Psoas muscle (tissue), 8 donors: ENCODE results near the gene PCED1A. TPM values are rescaled to one million over a fixed set of nuclear protein-coding genes. Genes with fewer than 3 reads are reported as not detected.

ENCODE experiments used
- ATAC-seq, 4 donors: fragments of 200-7000 bp; cut with Tn5 transposase; one replicate each; pipeline ENCODE4 v1.9.1; 2020; ENCODE audit warnings: moderate library complexity in 3 of 4, mild to moderate bottlenecking in 2 of 4
- DNase-seq, 2 donors: peaks; one replicate each; pipeline ENCODE4 v3.0.0-alpha.2; 2020
- H3K27ac ChIP-seq: fragments of 200-600 bp; one replicate; pipeline ENCODE4 v1.8.0; 2022
- H3K27me3 ChIP-seq, 3 donors: fragments of 200-600 bp in 1 of 3; one replicate each; pipeline versions ENCODE4 v1.6.1 to v1.8.0; 2013 to 2022; ENCODE audit warnings: low read length in 2 of 3, mild to moderate bottlenecking in 2 of 3, moderate library complexity in 1 of 3; ENCODE audit not compliant: insufficient read depth in 3 of 3
- H3K36me3 ChIP-seq, 2 donors: fragments of 200-600 bp in 1 of 2; one replicate each; pipeline versions ENCODE4 v1.6.1 to v1.8.0; 2013 to 2022; ENCODE audit warnings: low read depth in 1 of 2, mild to moderate bottlenecking in 1 of 2, moderate library complexity in 1 of 2; ENCODE audit not compliant: insufficient read depth in 1 of 2
- H3K4me1 ChIP-seq: fragments of 200-600 bp; one replicate; pipeline ENCODE4 v1.8.0; 2022
- H3K4me3 ChIP-seq: fragments of 200-600 bp; one replicate; pipeline ENCODE4 v1.8.0; 2022; ENCODE audit warnings: mild to moderate bottlenecking
- H3K9me3 ChIP-seq: fragments of 200-600 bp; one replicate; pipeline ENCODE4 v1.8.0; 2022
- CTCF ChIP-seq: fragments of 200-600 bp; IDR thresholded peaks from one replicate; pipeline ENCODE4 v1.8.0; 2022; ENCODE audit warnings: antibody characterized with exemption
- WGBS, 3 donors: extraction: QIAGEN DNeasy Blood & Tissue Kit; methylation state at CpG; one replicate each; pipeline versions ENCODE4 v1.1.6 to v1.1.7; 2013; 5-methylcytosine and 5-hydroxymethylcytosine counted together
- intact Hi-C, 2 donors: fragments of 100-400 bp; cut with DNase I; formaldehyde crosslinking; loops; one replicate each; pipeline versions ENCODE4 v1.11.0 to v1.14.2; 2022
- polyA plus RNA-seq, 3 donors: library from polyadenylated mRNA; stranded (reverse); fragments of 200-250 nt; gene quantifications; one replicate each; pipeline ENCODE4 v1.2.3, GENCODE V29; 2013
- total RNA-seq, 4 donors: library from RNA; stranded (reverse); fragmentation: NEBNext Ultra II Directional in 2 of 4; extraction: Animal tissue kit (Norgen Biotek cat#: 25700) in 2 of 4; gene quantifications; one replicate each; pipeline versions ENCODE4 v1.2.1 to v1.2.4, GENCODE V29; 2021 to 2023
- donor health status: healthy with polysubstance abuse.
- donor health status: DM: no; HTN: no; CAD: no; lungs with moderate emphysema.
- donor health status: Bipolar disorder and iron deficiency.
- donor health status: healthy.
- donor health status: DM: yes; HTN: yes; CAD: no.
- donor health status: DM: no; HTN: no; CAD: no.
- donor health status: DM: no; HTN: no; CAD: no.
- donor health status: DM: yes; HTN: yes; CAD: no.

The PCED1A gene
- total and polyA plus RNA-seq, 7 donors = 4.2 to 11.5 (median 6.4) TPM

- 30 to 31% (median 31%) methylated on average over 4 of the region's 4 CpGs for WGBS, 3 donors
Observed at GRCh38 chr20:2806351-2806701, 34.1 kb downstream of the PCED1A start.

GRCh38 chr20:2805689-2806350 lies 34.6 kb downstream of the PCED1A start:
- H3K36me3 ChIP-seq = no peaks in the 10 kb centered on the region
- WGBS, 3 donors = 10 to 16% (median 13%) methylated on average over 22 of the region's 22 CpGs
- no peak overlapping the region for H3K4me3 ChIP-seq
- intact Hi-C loops = no loop called here
- H3K4me1 ChIP-seq = no peaks in the 10 kb centered on the region
- TF ChIP-seq CTCF = no peak
- H3K27ac ChIP-seq = no peak overlapping the region
- H3K27me3 ChIP-seq = peaks cover 0 to 86% (median 30%) of the 10 kb centered on the region in 3 donors
- H3K9me3 ChIP-seq = no peaks in the 10 kb centered on the region
- no peak for DNase-seq
- no peak for ATAC-seq

More at GRCh38 chr20:2806351-2806701, 34.1 kb downstream of the PCED1A start:
- H3K9me3 ChIP-seq = no peaks in the 10 kb centered on the region
- peaks cover 0 to 85% (median 25%) of the 10 kb centered on the region in 3 donors for H3K27me3 ChIP-seq
- no peak overlapping the region for H3K4me3 ChIP-seq
- intact Hi-C loops = no loop called here
- no peaks in the 10 kb centered on the region for H3K36me3 ChIP-seq
- ATAC-seq (no peak), DNase-seq (no peak)
- H3K27ac ChIP-seq = no peak overlapping the region
- H3K4me1 ChIP-seq = no peaks in the 10 kb centered on the region
- no peak for TF ChIP-seq CTCF

- intact Hi-C loops = no loop called here
- no peak for DNase-seq
- no peak for ATAC-seq
- no peak overlapping the region for H3K27ac ChIP-seq
- H3K4me1 ChIP-seq = no peaks in the 10 kb centered on the region
- H3K4me3 ChIP-seq = no peak overlapping the region
- H3K9me3 ChIP-seq = no peaks in the 10 kb centered on the region
- TF ChIP-seq CTCF = no peak
- H3K36me3 ChIP-seq = no peaks in the 10 kb centered on the region
- H3K27me3 ChIP-seq = peaks cover 0 to 94% (median 33%) of the 10 kb centered on the region in 3 donors
- WGBS, 3 donors = 6 to 10% (median 9%) methylated on average over 39 to 49 of the region's 49 CpGs
Observed at GRCh38 chr20:2804852-2805688, 35.4 kb downstream of the PCED1A start.

DNA sequence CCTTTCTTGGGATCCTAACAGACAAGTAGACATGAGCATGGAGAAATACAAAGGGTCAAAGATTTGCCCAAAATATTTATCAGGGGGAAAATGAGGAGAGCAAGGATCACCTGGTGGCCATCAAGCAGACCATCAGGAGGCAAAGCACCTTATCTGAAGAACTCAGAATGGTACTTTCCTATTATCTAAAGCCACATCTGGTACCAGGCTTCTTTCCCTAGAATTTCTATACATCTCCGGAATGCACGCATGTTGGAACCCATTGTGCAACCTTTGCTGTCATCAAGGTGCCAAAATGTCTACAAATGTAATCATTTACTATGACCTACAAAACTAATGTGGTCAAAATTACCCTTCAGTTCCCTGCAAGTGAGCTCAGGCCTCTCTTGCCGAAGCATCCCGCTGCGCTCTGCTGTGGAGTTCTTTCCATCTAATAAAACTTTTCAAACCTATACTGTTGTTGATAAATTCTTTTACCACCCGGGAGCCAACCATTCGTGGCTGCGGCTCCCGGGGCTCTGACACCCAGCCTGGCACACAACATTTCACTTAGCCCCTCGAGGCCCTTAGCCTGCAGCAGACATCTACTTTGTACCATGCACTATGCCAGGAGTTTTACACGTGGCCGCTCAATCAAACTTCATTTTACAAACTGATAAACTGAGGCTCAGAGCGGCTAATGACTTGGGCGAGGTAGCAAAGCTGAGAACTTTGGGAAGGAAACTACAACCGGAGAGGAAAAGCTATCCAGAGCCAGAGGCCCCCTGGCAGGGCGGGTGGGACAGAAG lies 36.2 kb downstream of the PCED1A start:
- H3K36me3 ChIP-seq = no peaks in the 10 kb centered on the region
- no peaks in the 10 kb centered on the region for H3K9me3 ChIP-seq
- no peak overlapping the region for H3K4me3 ChIP-seq
- DNase-seq (no peak), ATAC-seq (no peak)
- intact Hi-C loops = no loop called here
- no peaks in the 10 kb centered on the region for H3K4me1 ChIP-seq
- H3K27me3 ChIP-seq = peaks cover 0 to 100% (median 39%) of the 10 kb centered on the region in 3 donors
- no peak overlapping the region for H3K27ac ChIP-seq
- no peak for TF ChIP-seq CTCF
- 46 to 54% (median 51%) methylated on average over 15 to 16 of the region's 16 CpGs for WGBS, 3 donors
